CD4-positive, alpha-beta T cell treated with Interleukin-4 for 4 hours (primary cell): Measurements from ENCODE around the gene MPIG6B.

ENCODE experiments used
- DNase-seq: peaks from one replicate; pipeline ENCODE4 v3.0.0-alpha.2; 2020

MPIG6B gene

GRCh38 chr6:31769684-31770371, 46.7 kb downstream of the MPIG6B start:
- peak; percentile 77 for DNase-seq

- no peak for DNase-seq
Measured at GRCh38 chr6:31770860-31771259, 47.7 kb downstream of the MPIG6B start.

GRCh38 chr6:31771992-31772358, 48.8 kb downstream of the MPIG6B start:
- peak; percentile 23 for DNase-seq

GRCh38 chr6:31775184-31775583, 52.0 kb downstream of the MPIG6B start:
- no peak for DNase-seq

- DNase-seq, result no peak
Measured at GRCh38 chr6:31775633-31776484, 52.7 kb downstream of the MPIG6B start.
